Testis (tissue), 3 donors: ENCODE results near the gene RHCE. TPM values are rescaled to one million over a fixed set of nuclear protein-coding genes. Genes with fewer than 3 reads are reported as not detected.
"Not testable (repeated sequence)": the region's sequence is repeated elsewhere in the genome, so short reads cannot be mapped to it uniquely, and the experiment has no call there.

Experiments
- DNase-seq: peaks from one replicate; pipeline ENCODE4 v3.0.0-alpha.2; 2019
- H3K27ac ChIP-seq, 2 donors: fragments of 200-600 bp; sonication (generic); one replicate each; pipeline ENCODE4 v1.5.1; 2019
- H3K27me3 ChIP-seq: fragments of 200-600 bp; sonication (generic); one replicate; pipeline ENCODE4 v1.5.1; 2019
- H3K36me3 ChIP-seq: fragments of 200-600 bp; sonication (generic); one replicate; pipeline ENCODE4 v1.5.1; 2017; ENCODE audit warnings: low read depth; ENCODE audit errors: missing control alignments
- H3K4me1 ChIP-seq: fragments of 200-600 bp; sonication (generic); one replicate; pipeline ENCODE4 v1.5.1; 2019
- H3K4me3 ChIP-seq, 2 donors: fragments of 200-600 bp; sonication (generic); one replicate each; pipeline ENCODE4 v1.5.1; 2017 to 2019
- H3K9me3 ChIP-seq: fragments of 200-600 bp; sonication (generic); one replicate; pipeline ENCODE4 v1.5.1; 2017
- POLR2A ChIP-seq: fragments of 450-650 bp; IDR thresholded peaks from one replicate; pipeline ENCODE4 v1.6.1; 2017; ENCODE audit warnings: antibody characterized with exemption, mild to moderate bottlenecking, moderate library complexity
- WGBS, 2 donors: methylation state at CpG; one replicate each; pipeline ENCODE4 v1.1.5; 2018; 5-methylcytosine and 5-hydroxymethylcytosine counted together
- intact Hi-C: fragments of 100-400 bp; cut with DNase I; formaldehyde crosslinking; loops from one replicate; pipeline ENCODE4 v1.15.1; 2023; ENCODE audit warnings: low total_unique reads
- polyA plus RNA-seq: library from polyadenylated mRNA; stranded (reverse); fragments of 350-450 nt; fragmentation: Illumina TruSeq; extraction: RNeasy Lipid Tissue Mini Kit (QIAGEN cat#74804); gene quantifications from one replicate; pipeline ENCODE4 v1.2.3, GENCODE V29; 2014; ENCODE audit warnings: low read depth, low replicate concordance; ENCODE audit not compliant: insufficient read depth
- total RNA-seq, 2 donors: library from RNA; depleted of rRNA; stranded (reverse); fragments of >200 nt; gene quantifications; one replicate each; pipeline ENCODE4 v1.2.3, GENCODE V29; 2016
- TF ChIP-seq, protein P1 (sequence below), 3 experiments: fragments of 450-650 bp in 2 of 3; fragments of 200-600 bp in 1 of 3; sonication (generic) in 1 of 3; IDR thresholded peaks; one replicate each; pipeline ENCODE4 v1.5.1; 2016 to 2019; ENCODE audit warnings: antibody characterized with exemption in 3 of 3, mild to moderate bottlenecking in 2 of 3, moderate library complexity in 1 of 3

Gene RHCE
- total and polyA plus RNA-seq, 3 donors from 2014 or later: 1.2 to 4.2 (median 3.9) TPM

DNA sequence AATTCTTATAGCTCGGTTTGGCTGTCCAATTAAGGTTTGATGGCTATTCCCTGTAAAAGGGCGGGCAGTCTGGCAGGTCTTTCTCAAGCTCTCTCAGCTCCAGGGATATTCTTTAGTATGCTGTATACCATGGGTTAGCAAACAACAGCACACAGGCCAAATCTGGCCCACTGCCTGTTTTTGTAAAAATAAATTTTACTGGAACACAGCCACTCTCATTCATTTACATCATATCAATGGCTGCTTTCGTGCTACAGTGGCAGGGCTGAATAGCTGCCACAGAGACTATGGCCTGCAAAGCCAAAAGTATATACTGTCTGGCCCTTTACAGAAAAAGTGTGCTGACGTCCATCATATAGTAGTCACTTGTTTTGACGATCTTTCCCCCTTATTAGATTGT, 42.1 kb upstream of the RHCE start:
- H3K4me3 ChIP-seq: no peak overlapping the region
- 61 to 62% methylated on average over 5 of the region's 5 CpGs for WGBS, 2 donors
- no peak overlapping the region for H3K27ac ChIP-seq
- no peak for DNase-seq
- intact Hi-C loops: no loop called here
- no peaks in the 10 kb centered on the region for H3K36me3 ChIP-seq
- H3K9me3 ChIP-seq: no peaks in the 10 kb centered on the region
- TF ChIP-seq POLR2A: no peak
- TF ChIP-seq, protein P1, sequence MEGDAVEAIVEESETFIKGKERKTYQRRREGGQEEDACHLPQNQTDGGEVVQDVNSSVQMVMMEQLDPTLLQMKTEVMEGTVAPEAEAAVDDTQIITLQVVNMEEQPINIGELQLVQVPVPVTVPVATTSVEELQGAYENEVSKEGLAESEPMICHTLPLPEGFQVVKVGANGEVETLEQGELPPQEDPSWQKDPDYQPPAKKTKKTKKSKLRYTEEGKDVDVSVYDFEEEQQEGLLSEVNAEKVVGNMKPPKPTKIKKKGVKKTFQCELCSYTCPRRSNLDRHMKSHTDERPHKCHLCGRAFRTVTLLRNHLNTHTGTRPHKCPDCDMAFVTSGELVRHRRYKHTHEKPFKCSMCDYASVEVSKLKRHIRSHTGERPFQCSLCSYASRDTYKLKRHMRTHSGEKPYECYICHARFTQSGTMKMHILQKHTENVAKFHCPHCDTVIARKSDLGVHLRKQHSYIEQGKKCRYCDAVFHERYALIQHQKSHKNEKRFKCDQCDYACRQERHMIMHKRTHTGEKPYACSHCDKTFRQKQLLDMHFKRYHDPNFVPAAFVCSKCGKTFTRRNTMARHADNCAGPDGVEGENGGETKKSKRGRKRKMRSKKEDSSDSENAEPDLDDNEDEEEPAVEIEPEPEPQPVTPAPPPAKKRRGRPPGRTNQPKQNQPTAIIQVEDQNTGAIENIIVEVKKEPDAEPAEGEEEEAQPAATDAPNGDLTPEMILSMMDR (IDR thresholded peaks at IDR 0.05): no peak
- no peaks in the 10 kb centered on the region for H3K27me3 ChIP-seq
- peaks cover 6% of the 10 kb centered on the region for H3K4me1 ChIP-seq

DNA sequence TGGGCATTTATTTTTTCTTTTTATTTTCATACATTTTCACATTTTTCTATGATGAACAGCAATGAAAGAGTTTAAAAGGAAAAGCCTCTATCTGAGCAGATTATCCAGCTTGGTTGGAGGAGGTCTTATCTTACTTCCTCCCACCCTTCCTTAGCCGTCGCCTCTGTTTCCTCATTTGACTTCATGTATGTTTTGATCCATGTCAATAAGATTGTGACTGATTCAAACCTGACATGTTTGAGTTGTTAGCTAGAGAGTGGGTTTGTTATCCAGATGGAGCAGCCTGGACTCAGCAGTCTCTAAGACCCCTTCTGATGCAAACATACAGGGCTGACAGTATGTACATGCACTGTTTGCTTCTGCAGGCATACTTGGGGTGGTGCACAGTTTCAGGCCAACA, 41.2 kb upstream of the RHCE start:
- Histone ChIP-seq H3K27ac (no peak overlapping the region), H3K9me3 (no peaks in the 10 kb centered on the region), H3K4me3 (no peak overlapping the region), H3K4me1 (peaks cover 1% of the 10 kb centered on the region), H3K36me3 (no peaks in the 10 kb centered on the region), H3K27me3 (no peaks in the 10 kb centered on the region)
- intact Hi-C loops: no loop called here
- TF ChIP-seq POLR2A: no peak
- TF ChIP-seq, protein P1 (IDR thresholded peaks at IDR 0.05): no peak
- WGBS, 2 donors: 54 to 67% methylated on average over 2 of the region's 2 CpGs
- DNase-seq: no peak

DNA sequence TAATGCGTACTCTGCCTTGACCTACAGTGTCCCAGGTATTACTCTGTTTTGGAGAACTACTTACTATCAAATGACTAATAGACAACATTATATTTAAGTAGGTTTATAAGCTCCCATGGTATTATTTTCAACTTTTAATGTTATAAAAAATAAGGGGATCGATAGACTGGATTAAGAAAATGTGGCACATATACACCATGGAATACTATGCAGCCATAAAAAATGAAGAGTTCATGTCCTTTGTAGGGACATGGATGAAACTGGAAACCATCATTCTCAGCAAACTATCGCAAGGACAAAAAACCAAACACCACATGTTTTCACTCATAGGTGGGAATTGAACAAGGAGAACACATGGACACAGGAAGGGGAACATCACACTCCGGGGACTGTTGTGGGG, 40.2 kb upstream of the RHCE start:
- H3K27ac ChIP-seq, DNase-seq, H3K36me3 ChIP-seq, H3K9me3 ChIP-seq, H3K4me1 ChIP-seq, intact Hi-C loops, H3K4me3 ChIP-seq, H3K27me3 ChIP-seq: not testable (repeated sequence)
- 82 to 83% methylated on average over 4 of the region's 4 CpGs for WGBS, 2 donors

DNA sequence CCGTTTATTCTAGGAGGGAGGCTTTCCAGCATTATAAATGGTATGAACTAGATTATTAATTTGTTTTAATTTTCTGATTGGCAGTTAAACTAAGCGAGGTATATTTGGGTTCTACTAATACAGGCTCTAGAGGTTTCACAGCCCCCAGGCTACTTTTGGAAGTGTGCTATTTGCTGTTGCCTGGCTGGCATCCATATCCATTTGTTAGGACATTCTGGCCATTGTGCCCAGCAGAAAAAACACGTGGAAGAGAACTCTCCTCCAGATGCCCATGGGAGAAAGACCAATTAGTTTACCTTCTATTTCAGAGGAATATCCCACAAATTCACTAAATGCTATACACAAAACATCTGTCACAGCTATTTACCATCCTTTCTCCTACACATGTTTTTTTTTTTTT, 39.4 kb upstream of the RHCE start:
- H3K9me3 ChIP-seq: no peaks in the 10 kb centered on the region
- no peaks in the 10 kb centered on the region for H3K27me3 ChIP-seq
- WGBS, 2 donors: 66 to 82% methylated on average over 3 of the region's 3 CpGs
- intact Hi-C loops: no loop called here
- no peak overlapping the region for H3K4me3 ChIP-seq
- TF ChIP-seq, protein P1 (IDR thresholded peaks at IDR 0.05): no peak
- no peaks in the 10 kb centered on the region for H3K4me1 ChIP-seq
- no peaks in the 10 kb centered on the region for H3K36me3 ChIP-seq
- DNase-seq: no peak
- no peak overlapping the region for H3K27ac ChIP-seq

DNA sequence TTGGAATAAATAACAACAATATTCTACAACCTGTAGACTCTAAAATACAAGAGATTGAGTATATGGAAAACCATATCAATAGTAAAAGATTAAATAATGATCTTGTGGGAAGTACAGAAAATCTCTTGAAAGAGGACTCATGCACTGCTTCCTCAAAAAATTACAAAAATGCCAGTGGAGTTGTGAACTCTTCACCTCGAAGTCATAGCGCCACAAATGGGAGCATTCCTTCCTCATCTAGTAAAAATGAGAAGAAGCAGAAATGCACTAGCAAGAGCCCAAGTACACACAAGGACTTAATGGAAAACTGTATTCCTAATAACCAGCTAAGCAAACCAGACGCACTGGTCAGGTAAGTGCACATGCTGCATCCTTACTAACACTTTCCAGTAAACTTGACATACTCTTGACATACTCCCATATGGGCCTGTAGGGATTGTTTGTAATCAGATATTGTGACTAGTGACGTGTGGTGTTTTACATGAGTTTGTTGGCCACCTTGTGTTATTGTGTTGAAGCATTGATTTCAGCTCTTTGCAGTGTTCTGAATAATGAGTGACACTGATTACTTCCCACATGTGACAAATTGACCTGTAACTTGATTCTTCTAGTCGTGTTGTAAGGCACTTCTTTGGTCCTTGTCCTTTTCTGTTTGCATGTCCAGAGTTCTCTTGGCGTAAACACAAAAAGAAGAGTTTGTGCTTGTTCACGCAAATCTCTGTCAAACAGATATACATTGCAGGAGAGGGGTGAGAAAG, 38.1 kb upstream of the RHCE start:
- DNase-seq: no peak
- WGBS, 2 donors: 79 to 91% methylated on average over 7 of the region's 7 CpGs
- intact Hi-C loops: no loop called here
- Histone ChIP-seq H3K36me3 (no peaks in the 10 kb centered on the region), H3K4me3 (no peak overlapping the region), H3K27ac (no peak overlapping the region), H3K4me1 (no peaks in the 10 kb centered on the region), H3K27me3 (no peaks in the 10 kb centered on the region), H3K9me3 (no peaks in the 10 kb centered on the region)
- TF ChIP-seq POLR2A: no peak
- TF ChIP-seq, protein P1 (IDR thresholded peaks at IDR 0.05): no peak
